AG04449 (cell line): ENCODE data around the gene SMOC2.

Source experiments
- CTCF ChIA-PET: fragments of 350-600 bp; formaldehyde crosslinking; extraction: SDS; loops from one replicate; lab custom pipeline; 2021; ENCODE audit warnings: antibody characterized with exemption; lab: Yijun Ruan, JAX
- POLR2A ChIA-PET: fragments of 400-600, 350-600 bp; formaldehyde crosslinking; extraction: SDS; loops from one replicate; lab custom pipeline; 2020; ENCODE audit warnings: antibody characterized with exemption, inconsistent platforms; lab: Yijun Ruan, JAX
- DNase-seq: peaks from one replicate; pipeline ENCODE4 v3.0.0-alpha.2; 2010; ENCODE audit warnings: low read depth, low spot score
- H3K4me3 ChIP-seq: 2 replicates; pipeline ENCODE4 v1.5.1; 2011; ENCODE audit warnings: low read depth, mild to moderate bottlenecking, control low read depth, low read length
- CTCF ChIP-seq: IDR thresholded peaks from one replicate; pipeline ENCODE4 v1.5.1; 2011; ENCODE audit warnings: mild to moderate bottlenecking, moderate library complexity, low read length, control low read depth, inconsistent platforms; ENCODE audit not compliant: insufficient read depth; ENCODE audit errors: missing control alignments

Gene SMOC2

GRCh38 chr6:168578036-168578435 is 137.1 kb downstream of the SMOC2 start:
- CTCF ChIA-PET: no interaction called here
- POLR2A ChIA-PET: no interaction called here

DNA sequence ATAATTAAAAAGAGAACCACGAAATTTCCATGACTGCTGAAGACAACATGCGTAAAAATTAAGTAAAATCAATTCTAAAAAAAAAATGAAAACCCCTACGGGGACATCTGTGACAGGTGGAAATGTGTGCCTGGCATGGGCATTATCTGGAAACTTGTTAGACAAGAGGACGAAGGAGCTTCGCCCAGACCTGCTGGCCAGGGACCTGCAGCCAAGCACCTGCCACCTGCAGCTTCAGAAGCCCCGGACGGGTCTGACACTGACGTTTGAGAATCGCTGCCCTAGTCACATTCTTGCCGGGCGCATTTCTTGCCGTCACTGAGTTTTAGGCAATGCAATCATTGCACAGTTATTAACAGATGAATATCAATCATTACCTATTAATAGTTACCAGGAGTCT is 140.3 kb downstream of the SMOC2 start:
- TF ChIP-seq CTCF: no peak
- DNase-seq: no peak
- ChIA-PET CTCF (no interaction called here), POLR2A (no interaction called here)
- H3K4me3 ChIP-seq: no peak overlapping the region

More at GRCh38 chr6:168578036-168578435, 137.1 kb downstream of the SMOC2 start:
- no peak for TF ChIP-seq CTCF
- no peak for DNase-seq
- H3K4me3 ChIP-seq: no peak overlapping the region

DNA sequence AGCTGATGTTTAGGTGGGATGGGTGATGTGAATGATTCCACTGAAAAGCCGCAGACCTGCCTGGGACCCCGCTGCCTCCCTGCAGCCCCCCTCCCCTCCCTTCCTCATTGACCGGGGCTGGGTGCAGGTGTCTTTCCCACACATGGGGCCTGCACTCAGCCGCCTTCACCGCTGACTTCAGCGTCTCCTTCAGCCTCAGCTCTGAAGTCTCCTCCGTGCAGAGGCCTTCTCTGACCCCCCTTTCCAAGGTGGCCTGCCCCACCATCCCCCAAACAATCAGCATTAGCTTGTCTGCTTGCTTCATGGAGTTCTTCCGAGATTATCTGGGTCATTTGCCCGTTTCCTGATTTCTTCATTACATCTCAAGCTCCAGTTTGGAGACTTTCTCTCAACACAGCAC is 140.7 kb downstream of the SMOC2 start:
- TF ChIP-seq CTCF: no peak
- DNase-seq: no peak
- CTCF ChIA-PET: no interaction called here
- no peak overlapping the region for H3K4me3 ChIP-seq
- POLR2A ChIA-PET: no interaction called here

DNA sequence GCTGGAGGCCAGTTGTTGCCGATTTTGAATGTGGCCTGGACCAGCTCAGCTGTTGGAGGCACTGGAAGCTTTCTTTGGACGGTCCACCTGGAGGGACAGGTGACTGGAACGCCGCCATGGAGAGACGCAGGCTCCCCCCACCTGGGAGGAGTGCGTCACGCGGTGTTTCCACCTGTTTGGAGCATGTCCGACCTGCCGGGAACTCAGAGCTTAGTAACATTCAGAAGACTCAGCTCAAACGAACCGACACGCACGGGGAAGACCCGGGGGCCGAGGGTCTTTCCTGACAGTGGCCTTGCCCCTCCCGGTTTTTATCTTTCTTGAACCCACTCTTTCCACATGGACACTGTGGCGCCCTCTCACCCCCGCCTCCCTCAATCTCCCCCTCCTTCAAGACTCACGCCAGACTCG is 141.6 kb downstream of the SMOC2 start:
- H3K4me3 ChIP-seq: no peak overlapping the region
- no peak for DNase-seq
- TF ChIP-seq CTCF: no peak
- POLR2A ChIA-PET: no interaction called here
- CTCF ChIA-PET: no interaction called here

- POLR2A ChIA-PET: no interaction called here
- no peak for TF ChIP-seq CTCF
- CTCF ChIA-PET: no interaction called here
- no peak for DNase-seq
- H3K4me3 ChIP-seq: no peak overlapping the region
These were observed 142.1 kb downstream of the SMOC2 start for GRCh38 chr6:168583126-168583525.

GRCh38 chr6:168583821-168584220 is 142.8 kb downstream of the SMOC2 start:
- no peak for DNase-seq
- CTCF ChIA-PET: no interaction called here
- POLR2A ChIA-PET: no interaction called here
- no peak for TF ChIP-seq CTCF
- H3K4me3 ChIP-seq: no peak overlapping the region
